ENCODE measurements around the gene IL17RD.

The IL17RD gene

DNA sequence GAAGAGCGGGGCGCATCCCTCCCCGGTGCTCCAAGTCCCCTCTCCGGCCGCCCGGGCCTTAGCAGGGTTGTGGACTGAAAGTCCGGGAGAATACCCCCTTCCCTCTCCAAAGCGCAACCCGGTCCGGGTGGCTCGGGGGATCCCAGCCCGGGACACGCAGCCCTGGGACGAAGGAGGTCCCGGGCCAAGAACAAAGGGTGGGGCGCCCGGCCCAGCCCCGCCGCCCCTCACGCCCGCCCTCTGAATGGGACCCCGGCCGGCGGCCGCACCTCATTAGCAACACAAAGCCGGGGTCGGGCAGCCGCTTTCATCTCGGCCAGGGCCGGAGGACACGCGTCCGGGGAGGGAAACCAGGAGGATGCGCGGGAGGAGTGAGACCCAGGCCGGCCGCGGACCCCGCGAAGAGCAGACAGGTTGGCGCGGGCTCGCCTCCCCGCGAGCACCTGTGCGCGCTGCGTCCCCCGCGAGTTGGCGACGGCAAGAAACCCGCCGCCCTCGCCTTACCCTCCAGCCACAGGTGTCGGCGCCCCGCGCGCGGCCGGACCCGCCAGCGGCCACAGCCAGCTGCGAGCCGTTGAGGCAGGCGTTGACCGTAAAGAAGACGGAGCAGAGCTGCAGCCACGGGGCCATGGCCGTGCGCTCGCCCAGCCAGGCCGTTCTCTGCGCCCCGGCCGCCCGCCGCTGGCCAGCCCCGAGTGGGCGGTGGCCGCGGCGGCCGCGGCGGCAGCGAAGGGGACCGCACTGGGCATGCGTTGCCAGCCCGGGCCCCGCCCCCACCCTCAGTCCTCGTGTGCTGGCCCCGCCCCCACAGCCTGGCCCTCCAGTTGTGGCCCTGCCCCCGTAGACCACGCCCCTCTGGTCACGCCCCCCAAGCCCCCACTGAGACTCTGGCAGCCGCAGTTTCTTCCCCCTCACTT is at the start of gene IL17RD:
Gene IL17RD (minus strand): TSS at position 697 of the 917 bp plus-strand sequence. CDS start 67 bp downstream, at position 630.
- DNase-seq = peak; percentile 24 to 34

DNA sequence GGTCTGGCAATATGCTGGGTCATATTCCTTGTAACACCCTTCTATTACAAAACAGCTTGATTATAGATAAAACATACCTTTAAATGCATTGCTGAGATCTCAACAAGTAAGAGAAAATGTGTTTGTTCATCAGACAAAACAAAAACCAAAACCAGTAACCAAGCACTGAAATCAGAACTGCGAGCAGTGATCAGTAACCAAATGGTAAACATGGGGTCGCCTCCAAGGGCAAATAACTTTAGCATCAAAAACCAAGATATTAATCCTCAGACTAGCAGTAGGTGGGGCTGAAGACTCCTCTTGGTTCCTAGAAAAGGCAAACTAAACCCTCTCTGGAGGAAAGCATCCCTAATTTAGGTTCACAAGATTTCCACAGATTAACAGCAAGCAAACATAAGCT is 41.3 kb upstream of the IL17RD start:
- no peak for DNase-seq

DNA sequence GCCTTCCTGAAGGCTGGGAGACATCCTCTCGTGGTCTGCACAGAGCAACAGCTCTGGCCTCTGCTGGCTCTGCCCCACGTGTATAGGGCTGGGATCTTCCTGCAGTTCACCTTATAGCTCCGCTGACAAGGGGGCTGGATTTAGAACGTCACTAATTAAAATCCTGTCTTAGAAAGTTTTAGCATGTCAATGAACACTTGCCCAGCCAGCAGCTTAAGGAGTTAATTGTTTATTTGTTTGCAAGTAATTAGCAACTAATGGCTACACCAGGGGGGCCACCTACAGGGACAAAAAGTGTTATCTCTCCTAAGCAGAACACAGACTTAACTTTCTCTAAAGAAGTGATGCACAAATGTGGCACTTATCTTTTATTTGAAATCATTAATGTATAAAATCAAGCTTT is 34.7 kb upstream of the IL17RD start, which contains the start of gene HESX1:
Gene HESX1 (minus strand): TSS at position 84 of the 403 bp plus-strand sequence. CDS start 60 bp downstream, at position 24.
- DNase-seq = no peak

DNA sequence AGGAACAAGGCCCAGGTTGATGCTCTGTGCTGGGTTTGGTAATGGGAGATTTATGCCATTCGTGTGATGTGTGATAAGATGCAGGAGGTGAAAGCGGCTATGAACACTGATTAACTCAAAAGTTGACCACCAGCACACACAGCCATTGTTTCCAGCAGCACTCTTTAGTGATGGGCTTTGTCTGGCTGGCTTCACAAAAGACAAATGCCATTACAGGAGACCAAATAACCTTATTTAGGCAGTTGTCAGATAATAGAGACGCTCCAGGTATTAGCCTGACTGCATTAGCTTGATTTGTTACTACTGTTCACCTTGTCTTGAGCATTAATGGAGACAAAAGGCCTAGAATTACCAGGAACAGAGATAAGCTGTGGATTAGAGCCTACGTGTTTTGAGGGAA is 29.5 kb upstream of the IL17RD start:
- no peak for DNase-seq

DNA sequence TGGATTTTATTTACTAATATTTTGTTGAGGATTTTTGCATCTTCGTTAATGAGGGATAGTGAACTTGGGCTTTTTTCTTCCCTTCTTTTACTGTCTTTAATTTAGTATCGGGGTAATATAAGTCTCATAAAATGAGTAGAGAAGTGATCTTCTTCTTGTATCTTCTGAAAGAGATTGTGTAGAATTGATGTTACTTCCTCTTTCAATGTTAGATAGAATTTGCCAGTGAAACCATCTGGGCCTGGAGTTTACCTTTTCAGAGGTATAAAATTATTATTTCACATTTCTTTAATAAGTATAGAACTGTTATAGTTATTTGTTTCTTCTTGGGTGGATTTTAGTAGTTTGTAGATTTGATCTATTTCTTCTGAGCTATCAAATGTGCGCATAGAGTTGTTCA is 26.9 kb upstream of the IL17RD start:
- no peak for DNase-seq

DNA sequence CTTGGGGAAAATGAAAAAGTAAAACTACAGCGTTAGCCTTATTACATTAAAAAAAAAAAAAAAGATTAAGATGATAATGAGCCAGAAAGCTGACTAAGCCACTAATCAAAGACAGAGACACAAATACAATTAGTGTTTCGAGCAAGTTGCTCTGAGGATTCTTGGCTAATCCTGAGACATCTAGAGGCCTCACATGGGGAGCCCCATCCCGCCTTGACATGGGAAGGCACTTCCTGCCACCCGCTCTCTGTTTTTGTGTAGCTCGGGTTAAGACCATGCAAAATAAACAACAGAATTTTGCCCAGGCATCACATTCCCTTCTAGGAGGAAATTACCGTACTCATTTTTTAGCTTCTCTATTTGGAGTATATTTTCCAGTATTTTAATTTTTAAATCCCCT is 19.4 kb upstream of the IL17RD start:
- no peak for DNase-seq

DNA sequence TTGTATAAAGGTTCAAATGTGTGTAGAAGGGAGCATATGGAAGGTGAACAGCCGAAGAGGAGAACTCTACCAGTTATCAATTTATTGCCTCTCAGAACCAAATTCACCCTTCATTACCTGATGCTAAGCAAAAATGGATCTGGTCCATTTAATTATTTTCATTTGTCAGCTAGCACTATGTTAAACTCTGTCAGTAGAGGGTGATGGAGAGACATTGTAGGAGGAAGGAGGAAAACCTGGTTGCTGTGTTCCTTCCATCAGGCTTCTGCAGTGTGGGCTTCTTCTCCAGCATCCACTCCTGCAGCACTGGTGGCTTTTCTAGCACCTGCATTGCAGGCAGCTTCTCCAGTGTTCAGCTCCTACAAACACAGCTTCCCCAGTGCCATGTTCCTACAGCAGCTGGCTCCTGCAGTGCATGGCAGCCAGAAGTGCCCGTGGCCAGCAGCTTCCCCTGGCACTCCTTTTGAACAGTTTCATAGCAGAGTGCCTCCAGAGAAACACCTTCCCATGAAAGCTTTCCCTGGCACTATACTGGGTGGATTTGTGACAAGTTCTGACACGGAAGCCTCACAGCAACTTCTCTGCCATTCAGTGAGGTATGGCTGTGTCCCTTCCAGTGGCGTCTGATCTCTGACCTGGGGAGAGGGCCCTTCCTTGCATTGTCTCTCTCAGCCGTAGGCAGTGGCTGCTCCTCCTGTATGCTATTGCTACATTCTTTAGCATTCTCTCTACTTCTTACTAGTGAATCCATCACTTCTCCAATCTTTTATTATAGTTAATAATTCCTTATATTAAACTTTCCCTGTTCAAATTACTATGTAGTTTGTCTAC is 14.6 kb upstream of the IL17RD start:
- DNase-seq = no peak

DNA sequence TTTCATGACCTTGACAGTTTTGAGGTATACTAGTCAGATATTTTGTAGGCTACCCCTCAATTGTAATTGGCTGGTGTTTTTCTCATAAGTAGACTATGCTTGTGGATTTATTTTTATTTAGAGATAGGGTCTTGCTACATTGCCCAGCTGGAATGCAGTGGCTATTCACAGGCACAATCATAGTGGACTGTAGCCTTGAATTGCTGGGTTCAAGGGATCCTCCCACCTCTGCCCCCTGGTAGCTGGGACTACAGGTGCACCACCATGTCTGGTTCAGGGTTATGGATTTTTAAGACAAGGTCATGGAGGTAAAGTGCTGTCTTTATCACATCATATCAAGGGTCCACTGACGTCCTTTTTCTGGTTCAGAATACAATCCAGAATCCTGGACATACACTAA is 10.9 kb upstream of the IL17RD start:
- DNase-seq = no peak

DNA sequence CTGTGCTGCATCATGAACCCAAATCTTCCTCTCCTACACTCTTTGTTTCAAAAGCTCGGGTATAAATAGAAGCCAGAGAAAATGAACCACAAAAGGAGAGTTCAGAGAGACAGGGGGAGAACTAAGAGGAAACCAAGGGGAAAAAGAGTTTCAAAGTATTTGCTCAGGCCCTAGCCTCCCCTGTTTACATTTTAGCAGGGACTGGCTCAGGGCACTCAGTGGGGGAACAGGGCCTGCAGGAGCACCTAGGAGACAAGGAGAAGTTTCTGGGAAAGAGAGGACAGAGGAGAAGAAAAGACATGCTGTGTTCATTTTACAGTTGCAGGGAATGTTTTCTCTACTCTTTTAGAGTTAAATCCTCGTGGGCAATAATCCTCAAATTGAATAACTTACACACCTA is 8.5 kb upstream of the IL17RD start:
- no peak for DNase-seq

DNA sequence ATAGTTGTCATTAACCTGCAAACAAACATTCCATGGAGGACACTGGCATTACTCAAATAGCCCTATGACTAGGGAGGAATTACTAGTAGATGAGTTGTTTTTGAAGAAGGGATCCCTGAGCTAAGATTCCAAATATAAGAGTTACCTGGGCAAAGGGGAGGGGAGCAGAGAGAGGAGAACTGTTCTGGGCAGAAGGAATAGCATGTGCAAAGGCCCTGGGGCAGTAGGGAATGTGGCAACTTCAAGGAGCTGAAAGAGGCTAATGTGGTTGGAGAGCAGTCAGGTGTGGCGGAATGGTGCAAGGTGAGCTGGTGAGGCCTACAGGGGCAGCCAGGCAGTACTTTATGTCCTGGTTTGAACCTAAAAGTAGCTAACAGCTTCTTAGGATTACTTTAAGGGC is 5.8 kb upstream of the IL17RD start:
- DNase-seq = no peak

DNA sequence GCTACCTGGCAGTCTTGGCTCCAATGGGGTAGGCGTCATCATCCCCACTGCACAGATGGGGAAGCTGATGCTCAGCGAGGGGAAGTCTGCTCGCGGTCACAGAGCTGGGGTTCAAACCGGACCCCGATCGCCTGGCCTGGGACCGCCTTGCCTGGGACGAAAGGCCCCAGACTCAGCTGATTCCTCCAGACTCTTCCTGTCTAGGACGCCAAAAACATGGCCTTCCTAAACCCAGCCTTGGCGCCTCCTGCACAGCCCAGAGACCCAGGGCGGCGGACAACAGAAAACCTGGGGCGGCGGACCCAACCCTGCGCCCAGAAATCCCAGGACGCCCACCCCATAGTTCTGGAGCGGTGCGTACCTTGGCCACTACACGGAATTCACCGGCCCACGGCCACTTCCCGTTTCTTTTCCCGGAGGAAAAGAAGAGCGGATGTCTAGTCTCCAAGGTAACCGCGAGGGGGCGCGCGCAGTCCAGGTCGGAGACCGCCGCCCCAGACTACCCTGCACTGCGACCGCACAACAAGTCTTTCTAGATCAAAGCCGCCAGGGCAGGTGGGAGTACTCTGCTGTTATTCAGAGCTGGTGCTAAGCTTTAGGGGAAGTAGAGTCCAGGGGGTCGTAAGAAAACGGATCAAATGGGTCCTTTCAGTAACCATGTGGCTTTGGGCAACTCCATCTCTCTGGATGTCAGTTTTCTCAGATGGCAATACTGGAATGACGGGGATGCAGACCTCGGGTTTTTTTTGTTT is 4.9 kb upstream of the IL17RD start:
- peak; percentile 45 to 50 for DNase-seq

DNA sequence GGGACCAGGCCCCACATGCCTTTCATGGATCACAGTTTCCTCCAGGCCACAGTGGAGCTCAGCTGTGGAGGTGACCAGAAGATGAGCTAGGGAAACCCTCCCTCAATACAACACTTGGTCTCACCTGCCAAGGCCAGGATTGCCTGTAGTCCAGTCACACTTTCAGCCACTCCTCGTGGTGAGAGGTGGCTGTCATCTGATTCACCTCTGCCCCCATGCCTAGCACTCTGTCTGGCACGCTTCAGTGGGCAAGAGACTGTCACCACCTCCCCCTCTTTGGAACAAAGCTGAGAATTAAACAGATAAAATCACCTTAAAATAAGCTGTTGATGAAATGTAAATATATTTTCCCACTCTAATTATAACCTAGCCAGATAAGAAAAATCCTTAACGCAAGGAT is 4.0 kb upstream of the IL17RD start:
- DNase-seq = no peak

DNA sequence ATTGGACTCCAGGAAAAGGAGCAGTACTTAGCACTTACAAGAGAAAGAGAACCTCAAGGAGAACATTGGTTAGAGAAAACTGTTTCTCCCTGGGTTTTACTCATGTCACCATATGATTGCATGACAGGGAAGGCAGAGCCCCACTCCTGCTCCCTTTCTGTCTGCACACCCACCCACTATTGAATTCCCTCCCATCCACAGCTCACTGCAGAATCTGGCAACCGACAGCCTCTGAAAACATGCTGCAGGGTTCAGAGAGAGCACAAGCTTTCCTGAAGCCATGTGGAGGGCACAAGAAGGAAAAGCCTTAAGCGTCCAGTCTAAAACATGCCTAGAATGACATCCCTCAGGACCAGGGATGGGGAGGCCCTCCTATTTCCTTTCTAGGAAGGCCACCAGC is 3.0 kb upstream of the IL17RD start:
- no peak for DNase-seq

DNA sequence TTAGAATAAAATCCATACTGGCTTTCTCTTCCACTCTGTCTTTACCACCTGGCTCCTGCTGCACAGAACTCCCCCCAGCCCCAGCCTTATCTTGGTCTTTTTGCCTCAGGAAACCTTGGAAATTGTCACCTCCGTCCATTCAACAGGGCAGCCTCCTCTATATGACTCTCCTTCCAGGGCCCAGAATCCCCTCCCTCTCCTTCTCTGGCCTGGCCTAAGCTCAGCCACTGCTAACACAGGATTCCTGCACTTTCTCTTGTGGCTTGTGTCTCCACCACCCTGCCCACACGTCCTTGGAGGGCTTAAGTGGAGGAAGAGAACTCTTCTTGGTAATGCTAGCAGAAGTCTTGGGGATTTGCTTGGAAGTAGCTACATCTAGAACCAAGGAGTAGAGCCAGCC is 1.5 kb upstream of the IL17RD start:
- no peak for DNase-seq

DNA sequence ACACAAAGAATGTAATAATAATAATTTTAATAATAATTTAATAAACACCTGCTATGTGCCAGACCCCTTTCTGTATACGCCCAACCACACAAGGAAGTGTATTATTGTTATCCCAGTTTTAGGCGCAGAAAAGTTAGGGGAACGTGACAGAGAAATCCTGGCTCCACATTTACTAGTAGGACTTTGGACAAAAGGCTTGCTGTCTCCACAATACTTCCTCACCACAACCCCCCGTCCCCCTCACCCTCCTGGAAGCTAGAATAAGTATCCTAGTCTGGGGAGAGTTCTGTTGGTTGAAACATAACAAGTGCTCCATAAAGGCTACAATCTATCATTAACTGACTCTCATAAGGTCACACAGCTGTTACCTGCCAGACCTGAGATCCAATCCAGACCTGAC is 488 bp upstream of the IL17RD start:
- DNase-seq = no peak

DNA sequence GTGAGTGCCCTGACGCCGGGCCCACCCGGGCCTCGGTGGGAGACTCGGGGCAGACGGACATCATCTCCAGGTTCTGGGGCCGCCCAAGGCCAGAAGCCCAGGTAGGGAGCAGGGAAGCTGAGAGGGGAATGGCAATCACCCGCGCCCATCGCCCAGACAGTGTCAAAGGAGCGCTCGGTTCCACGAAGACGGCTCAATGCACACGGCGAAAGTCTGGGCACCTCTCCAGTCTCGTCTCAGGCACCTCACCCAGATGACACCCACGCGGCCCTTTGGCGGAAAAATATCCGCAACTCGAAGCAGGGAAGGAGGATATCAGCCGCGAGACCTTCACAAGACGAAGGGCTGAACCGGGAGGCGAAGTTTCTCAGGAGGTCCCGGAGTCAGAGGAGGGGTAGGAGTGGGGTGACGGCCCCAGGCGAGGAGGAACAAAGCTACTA is 916 bp downstream of the IL17RD start:
- peak in 1 of 2 experiments; percentile 12 for DNase-seq

DNA sequence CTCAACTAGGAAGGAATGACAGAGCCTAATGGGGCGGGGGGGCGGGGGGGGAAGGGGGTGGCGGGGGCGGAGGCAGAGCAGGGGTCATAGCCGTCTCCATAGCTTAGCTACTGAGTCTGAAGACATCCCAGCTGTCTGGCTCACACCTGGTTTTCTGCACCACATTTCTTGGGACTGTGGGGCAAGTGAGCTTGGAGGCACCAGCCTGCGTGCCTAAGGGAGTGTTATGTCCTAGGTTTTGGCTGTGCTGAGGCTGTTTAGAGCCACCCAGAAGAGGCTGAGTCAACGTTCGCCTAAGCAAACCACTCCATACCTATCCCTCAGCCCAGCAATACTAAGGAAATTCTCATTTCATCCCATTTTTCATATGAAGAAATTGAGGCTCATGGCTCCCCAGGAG is 1.4 kb downstream of the IL17RD start:
- DNase-seq = no peak

DNA sequence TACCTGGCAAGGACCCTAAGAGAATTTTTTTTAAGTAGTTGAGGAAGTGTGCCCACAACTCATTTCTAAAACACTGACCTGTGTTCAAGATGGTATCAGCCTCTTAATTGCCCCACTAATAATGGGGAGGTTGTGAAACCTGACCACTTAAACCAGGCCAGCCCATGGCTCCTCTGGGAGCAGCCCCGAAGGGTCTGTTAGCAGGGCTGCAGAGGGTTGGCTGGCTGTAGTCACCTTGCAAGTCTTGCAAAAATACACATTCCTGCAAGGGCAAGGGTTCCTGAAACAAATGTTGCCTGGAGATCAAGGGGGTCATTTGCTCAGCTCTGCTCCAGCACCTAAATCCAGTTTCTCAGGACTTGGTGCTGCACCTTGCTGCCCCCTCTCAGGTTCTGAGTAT is 3.2 kb downstream of the IL17RD start:
- no peak for DNase-seq

DNA sequence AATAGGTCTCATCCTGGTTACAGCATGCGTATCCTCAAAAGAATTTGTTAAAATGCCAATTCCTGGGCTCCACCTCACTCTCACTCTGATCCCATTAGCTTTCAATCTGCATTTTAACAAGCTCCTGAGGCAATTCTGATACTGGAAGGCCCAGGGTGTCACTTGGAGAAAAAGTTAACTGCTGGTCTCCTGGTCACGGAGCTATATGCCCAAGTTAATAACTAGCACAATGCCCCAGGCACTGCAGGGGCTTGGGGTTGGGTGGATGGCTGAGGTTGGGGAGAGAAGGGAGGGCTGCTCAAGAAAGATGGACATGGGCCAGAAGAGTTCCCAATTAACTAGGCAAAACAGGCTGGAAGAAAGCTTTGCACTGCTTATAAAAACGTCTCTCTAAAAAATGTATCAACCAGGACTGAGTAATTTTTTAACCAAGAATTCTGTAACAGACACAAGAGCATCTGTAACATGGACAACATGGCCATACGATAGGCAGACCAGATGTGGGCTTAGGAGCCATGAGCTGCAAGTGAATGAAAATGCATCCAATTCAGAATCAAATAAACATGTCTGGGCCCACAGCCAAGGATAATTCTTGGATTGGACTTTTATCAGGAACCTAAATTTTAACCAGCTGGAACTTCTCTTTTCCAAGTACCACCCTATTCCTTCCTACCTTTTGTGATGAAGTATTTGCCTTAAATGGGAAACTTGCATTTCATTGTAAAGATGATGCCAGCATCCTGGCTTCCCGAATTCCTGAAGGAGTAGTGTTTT is 4.2 kb downstream of the IL17RD start:
- DNase-seq = no peak

DNA sequence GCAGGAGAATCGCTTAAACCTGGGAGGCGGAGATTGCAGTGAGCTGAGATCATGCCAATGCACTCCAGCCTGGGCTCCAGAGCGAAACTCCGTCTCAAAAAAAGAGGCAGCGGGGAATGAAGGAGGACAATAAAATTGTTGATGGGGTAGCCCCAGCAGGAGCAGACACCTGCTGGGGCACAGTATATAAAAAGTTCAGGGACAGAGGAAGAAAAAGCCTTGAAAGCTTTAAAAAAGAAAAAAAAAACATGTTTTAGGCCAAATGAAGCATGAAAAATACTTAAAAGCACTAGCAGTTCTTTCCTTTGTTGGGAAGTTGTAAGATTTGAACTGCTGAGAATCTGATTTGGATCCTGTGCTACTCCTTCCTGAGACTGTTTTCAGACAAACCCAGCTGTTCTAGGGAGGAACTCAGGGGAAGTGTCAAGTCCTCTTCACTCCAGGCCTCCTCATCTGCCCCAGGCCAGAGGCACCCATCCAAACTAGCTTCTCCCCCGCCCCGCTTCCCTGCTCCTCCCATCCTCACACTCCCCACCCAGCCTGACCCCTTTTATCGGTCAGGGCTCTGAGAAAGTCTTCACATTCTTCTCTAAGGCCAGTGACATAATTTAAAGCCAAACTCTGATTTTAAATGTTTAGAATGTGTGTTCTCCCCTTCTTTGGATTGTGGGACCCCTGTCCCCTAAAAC is 4.9 kb downstream of the IL17RD start:
- no peak for DNase-seq

All from activated CD4-positive, alpha-beta T cell treated with anti-CD3 and anti-CD28 coated beads, Interleukin-2, amount 50 U/mL, for 4 hours (primary cell).